A549 treated with AZD9567 at 1 μM for 4 hours (cell line): ENCODE data around the gene RTL5. TPM values are rescaled to one million over a fixed set of nuclear protein-coding genes. Genes with fewer than 3 reads are reported as not detected.

Source experiments
- total RNA-seq: library from RNA; stranded (reverse); fragments of 200-300 nt; extraction: Qiagen RNA extraction; gene quantifications from 5 replicates; pipeline ENCODE4 v1.2.3, GENCODE V29; 2022; ENCODE audit not compliant: insufficient read depth

The RTL5 gene
- 2.7 to 6.6 TPM (median 2.8 TPM) in 5 replicates for total RNA-seq

GRCh38 chrX:72131317-72132294, at the start of gene RTL5:
RTL5 (minus strand) TSS chrX:72131915.

Other genes starting within 250 kb of the RTL5 start
- gene NHSL2, start 221.1 kb downstream of the RTL5 start, total RNA-seq, result 0.19 to 0.47 TPM (median 0.29 TPM) in 5 replicates
- 35.4 to 40.0 TPM (median 36.9 TPM) in 5 replicates for gene PIN4, start 49.8 kb upstream of the RTL5 start, total RNA-seq
- 9.3 to 12.9 TPM (median 11.7 TPM) in 5 replicates for gene ERCC6L, start 107.1 kb upstream of the RTL5 start, total RNA-seq
- gene RPS4X, start 145.3 kb upstream of the RTL5 start, total RNA-seq, result 1,543 to 1,599 TPM (median 1,555 TPM) in 5 replicates
- gene CITED1, start 174.0 kb upstream of the RTL5 start, total RNA-seq, result 1.3 to 1.7 TPM (median 1.6 TPM) in 4 of 5 replicates, not detected in the other